DMS53 (cell line): Measurements from ENCODE around the gene ORC3.
"Not testable (repeated sequence)": the region's sequence is repeated elsewhere in the genome, so short reads cannot be mapped to it uniquely, and the experiment has no call there.

Source experiments
- DNase-seq: peaks from one replicate; lab custom pipeline; 2025; lab: John Stamatoyannopoulos, UW

ORC3 gene

GRCh38 chr6:87661016-87661415 lies 71.1 kb downstream of the ORC3 start:
- no peak for DNase-seq

DNA sequence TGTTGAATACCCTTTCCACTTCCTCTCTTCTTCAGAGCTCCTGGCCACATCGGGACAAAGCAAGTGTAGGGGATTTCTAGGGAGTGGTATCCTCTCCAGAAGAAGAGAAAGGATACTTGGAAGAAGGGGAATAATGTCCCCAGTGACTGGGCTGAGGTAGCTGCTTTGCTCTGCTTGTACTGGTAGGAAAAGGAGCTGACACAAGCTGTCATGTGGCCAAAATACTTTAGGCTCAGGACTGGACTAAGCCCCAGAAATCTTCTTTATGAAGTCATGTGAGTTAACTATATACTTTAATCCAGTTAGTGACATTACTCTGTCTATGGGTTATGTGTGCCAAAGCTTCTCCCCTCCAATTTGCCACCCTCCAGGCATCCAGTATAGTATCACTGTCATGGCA lies 71.6 kb downstream of the ORC3 start:
- DNase-seq: no peak

GRCh38 chr6:87663434-87663833 lies 73.5 kb downstream of the ORC3 start:
- DNase-seq: no peak

- DNase-seq: no peak
Measured at GRCh38 chr6:87664921-87665485, 75.1 kb downstream of the ORC3 start.

- no peak for DNase-seq
Measured at GRCh38 chr6:87667032-87667431, 77.1 kb downstream of the ORC3 start.

DNA sequence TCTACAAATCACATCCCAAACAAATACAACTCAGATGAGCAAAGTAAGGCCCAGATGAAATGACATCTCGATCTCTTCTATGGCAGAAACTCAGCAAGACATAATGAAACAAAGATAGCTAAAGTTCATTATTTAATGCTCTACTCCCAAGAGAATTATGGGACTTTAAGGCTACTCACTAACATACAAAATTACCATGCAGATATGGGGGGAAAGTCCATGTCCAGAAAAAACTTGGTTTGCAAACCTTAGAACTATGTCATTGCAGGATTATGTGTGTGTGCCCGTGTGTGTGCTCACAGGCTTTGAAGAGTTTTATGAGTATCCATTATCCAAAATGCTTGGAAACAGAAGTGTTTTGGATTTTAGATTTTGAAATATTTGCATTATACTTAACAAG lies 78.1 kb downstream of the ORC3 start:
- DNase-seq: no peak

- peak; percentile 6 for DNase-seq
Measured at GRCh38 chr6:87669051-87669450, 79.1 kb downstream of the ORC3 start.

- no peak for DNase-seq
Measured at GRCh38 chr6:87670707-87671106, 80.8 kb downstream of the ORC3 start.

- DNase-seq: no peak
Measured at GRCh38 chr6:87671555-87672029, 81.7 kb downstream of the ORC3 start.

- no peak for DNase-seq
Measured at GRCh38 chr6:87672641-87673040, 82.7 kb downstream of the ORC3 start.

DNA sequence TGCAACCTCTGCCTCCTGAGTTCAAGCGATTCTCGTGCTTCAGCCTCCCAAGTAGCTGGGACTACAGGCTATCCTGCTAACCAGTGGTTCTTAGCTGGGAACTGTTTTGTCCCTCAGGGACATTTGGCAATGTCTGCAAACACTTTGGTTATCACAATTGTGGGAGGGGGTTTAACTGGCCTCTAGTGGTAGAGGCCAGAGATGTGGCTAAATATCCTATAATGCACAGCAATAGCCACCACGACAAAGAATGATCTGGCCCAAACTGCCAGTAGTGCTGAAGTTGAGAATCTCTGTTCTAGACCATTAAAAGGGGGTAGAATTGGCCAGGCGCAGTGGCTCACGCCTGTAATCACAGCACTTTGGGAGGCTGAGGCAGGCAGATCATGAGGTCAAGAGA lies 83.3 kb downstream of the ORC3 start:
- no peak for DNase-seq

- peak; percentile 10 for DNase-seq
Measured at GRCh38 chr6:87674290-87674689, 84.4 kb downstream of the ORC3 start.

DNA sequence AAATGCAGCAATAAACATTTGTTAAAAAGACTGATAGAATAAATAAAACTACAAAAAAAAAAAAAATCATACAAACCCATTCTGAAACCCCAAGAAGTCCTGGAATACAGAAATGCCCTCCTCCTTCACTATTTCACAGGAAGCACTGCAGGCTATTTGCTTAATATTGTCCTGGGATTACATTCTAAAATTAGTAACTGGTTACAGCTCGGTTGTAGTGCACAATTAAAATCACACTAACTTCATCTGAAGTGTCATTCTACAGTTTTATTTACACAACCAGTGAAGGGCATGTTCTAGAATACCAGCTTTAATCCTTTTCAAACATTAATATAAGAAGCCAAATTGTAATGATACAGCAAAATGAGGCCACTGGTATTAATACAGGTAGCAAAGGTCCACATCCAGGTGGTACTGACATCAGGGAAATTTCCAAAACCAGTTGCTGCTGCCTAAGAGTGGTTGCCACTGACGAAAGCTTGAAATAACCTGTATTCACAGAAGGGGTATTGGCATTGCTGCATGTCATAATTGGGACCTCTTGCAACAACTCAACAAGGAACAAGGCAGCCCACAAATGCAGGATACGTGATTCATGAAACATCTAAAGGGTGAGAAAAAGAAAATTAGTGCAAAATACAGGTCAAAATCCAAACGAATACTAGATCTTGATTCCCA lies 85.2 kb downstream of the ORC3 start:
- DNase-seq: peak; percentile 78

DNA sequence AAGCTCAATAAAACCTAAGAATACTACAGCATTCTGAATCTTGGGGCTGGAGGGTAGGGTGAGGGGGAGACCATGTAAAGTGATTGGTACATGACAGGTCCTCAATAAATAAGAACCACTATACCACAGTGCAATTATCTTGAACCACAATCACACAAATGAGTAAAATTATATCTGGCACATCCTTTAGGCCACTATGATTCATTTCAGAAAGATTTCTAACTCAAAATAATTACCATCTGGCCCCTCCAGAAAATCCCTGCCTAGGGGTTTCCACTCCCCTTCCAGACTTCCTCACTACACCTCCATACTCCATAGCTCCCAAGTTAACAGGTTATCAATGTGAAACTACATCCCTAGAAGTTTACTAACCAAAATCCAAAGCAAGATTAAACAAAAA lies 92.4 kb downstream of the ORC3 start:
- no peak for DNase-seq

GRCh38 chr6:87683890-87684289 lies 94.0 kb downstream of the ORC3 start:
- no peak for DNase-seq

DNA sequence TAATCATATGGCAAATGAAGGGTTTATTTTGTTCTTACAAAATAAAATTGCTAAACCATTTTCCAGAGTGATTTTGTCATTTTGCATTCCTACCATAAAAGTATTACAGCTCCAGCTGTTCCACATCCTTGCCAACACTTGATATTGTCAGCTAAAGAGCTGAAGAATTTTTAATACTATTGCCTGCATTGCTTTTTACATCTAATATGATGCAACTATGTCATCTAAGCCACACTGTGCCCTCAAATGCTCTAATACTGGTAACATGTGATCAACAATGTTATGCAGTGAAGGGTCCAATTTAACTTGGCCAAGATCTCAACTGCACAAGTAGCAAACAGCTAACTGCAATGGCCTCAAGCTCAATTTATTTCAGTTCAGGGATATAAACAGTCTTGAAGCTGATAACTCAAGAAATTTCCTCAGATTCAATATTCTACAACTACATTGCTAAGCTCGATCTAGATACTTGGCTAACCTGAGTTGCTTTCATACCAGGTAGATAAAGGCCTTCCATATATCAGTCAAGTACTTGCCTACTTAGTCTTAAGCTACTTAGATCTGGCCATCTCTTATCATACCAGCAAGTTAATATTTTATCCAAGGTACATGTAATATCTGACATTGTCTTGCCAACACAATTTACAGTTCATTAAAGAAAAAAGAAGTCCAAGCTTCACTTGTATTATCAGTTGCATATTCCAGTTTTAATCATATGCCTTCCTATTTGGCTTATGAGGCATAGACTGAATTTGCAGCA lies 95.1 kb downstream of the ORC3 start:
- DNase-seq: no peak

DNA sequence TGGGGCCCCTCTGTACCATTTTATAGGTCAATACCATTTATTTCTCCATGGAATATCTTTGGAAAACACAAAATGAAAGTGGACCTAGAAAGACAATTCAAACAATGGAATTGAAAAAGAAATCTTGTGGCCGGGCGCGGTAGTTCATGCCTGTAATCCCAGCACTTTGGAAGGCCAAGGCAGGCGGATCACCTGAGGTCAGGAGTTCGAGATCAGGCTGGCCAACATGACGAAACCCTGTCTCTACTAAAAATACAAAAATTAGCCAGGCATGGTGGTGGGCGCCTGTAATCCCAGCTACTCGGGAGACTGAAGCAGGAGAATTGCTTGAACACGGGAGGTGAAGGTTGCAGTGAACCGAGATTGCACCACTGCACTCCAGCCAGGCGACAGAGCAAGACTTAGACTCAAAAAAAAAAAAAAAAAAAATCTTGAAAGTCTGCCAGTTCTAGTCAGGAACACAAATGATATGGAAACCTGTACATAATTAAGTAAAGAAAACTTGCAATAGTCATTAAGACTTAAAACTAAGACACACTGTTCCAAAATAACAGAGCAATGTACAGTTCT lies 96.8 kb downstream of the ORC3 start:
- DNase-seq: not testable (repeated sequence)

DNA sequence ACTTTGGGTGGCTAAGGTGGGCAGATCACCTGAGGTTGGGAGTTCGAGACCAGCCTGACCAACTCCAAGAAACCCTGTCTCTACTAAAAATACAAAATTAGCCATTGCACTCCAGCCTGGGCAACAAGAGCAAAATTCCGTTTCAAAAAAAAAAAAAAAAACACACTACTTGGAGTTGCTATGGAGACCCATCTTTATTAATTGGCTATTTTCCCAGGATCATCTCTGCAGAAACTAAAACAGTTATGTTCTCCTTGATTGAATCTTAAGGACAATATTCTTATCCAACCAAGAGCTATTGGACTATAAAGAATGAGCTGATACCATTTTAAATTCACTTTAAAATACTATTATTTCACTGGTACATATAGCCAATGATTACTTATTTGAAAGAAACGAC lies 97.4 kb downstream of the ORC3 start:
- DNase-seq: no peak

- DNase-seq: not testable (repeated sequence)
Measured at GRCh38 chr6:87687893-87688292, 98.0 kb downstream of the ORC3 start.

- no peak for DNase-seq
Measured at GRCh38 chr6:87690441-87690840, 100.5 kb downstream of the ORC3 start.

DNA sequence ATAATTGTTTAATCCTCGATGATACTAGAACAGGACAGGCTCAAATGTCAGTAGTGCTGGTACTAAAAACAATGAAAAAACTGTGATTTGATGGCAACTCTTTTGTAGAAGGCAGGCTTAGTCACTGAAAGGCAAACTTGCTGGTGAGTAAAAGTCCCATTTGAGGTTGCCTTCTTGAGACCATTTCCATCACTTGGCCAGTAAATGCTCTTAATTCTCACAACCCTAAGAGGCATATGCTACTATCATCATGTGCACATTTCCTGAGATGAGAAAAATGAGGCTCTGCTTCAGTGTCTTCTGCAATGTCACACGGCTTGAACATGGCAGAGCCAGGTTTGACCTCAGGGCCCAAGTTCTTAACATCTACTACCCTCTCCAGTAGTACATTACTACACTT lies 102.2 kb downstream of the ORC3 start:
- DNase-seq: no peak

DNA sequence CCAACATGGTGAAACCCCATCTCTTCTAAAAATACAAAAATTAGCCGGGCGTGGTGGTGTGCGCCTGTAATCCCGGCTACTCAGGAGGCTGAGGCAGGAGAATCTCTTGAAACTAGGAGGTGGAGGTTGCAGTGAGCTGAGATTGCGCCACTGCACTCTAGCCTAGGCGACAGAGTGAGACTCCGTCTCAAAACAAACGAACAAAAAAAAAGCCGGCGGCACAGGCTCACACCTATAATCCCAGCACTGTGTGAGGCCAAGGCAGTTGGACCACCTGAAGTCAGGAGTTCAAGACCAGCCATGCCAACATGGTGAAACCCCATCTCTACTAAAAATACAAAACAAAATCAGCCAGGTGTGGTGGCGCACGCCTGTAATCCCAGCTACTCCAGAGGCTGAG lies 106.9 kb downstream of the ORC3 start:
- DNase-seq: not testable (repeated sequence)
